ENCODE results near the gene NDUFS8. TPM values are rescaled to one million over a fixed set of nuclear protein-coding genes. Genes with fewer than 3 reads are reported as not detected.

Gene NDUFS8
- total RNA-seq, 4 donors from 2014 or later = 136 to 206 (median 159) TPM

- no peak for TF ChIP-seq POLR2A (IDR thresholded peaks at IDR 0.05)
- TF ChIP-seq CTCF (IDR thresholded peaks at IDR 0.05) = no peak
- no peak overlapping the region for H3K4me3 ChIP-seq (ENCODE audit: low read depth, poor library complexity, severe bottlenecking)
- intact Hi-C loops (cut with DNase I; ENCODE audit: low total_unique reads) = no loop called here
- WGBS, 2 donors = 83 to 86% methylated on average over 18 of the region's 18 CpGs
- DNase-seq (ENCODE audit: low spot score in 2 of 2) = no peak
These were observed 3.9 kb upstream of the NDUFS8 start for GRCh38 chr11:68026391-68027105.

GRCh38 chr11:68027667-68028066 lies 2.8 kb upstream of the NDUFS8 start:
- TF ChIP-seq CTCF (IDR thresholded peaks at IDR 0.05) = no peak
- TF ChIP-seq POLR2A (IDR thresholded peaks at IDR 0.05) = no peak
- intact Hi-C loops (cut with DNase I; ENCODE audit: low total_unique reads) = no loop called here
- WGBS, 2 donors = 88 to 93% methylated on average over 15 to 21 of the region's 21 CpGs
- no peak overlapping the region for H3K4me3 ChIP-seq (ENCODE audit: low read depth, poor library complexity, severe bottlenecking)
- DNase-seq (ENCODE audit: low spot score in 2 of 2) = no peak

GRCh38 chr11:68028802-68029545 lies 1.5 kb upstream of the NDUFS8 start:
- DNase-seq (ENCODE audit: low spot score in 2 of 2) = no peak
- TF ChIP-seq CTCF (IDR thresholded peaks at IDR 0.05) = no peak
- TF ChIP-seq POLR2A (IDR thresholded peaks at IDR 0.05) = no peak
- intact Hi-C loops (cut with DNase I; ENCODE audit: low total_unique reads) = no loop called here
- WGBS, 2 donors = 82 to 86% methylated on average over 12 of the region's 12 CpGs
- no peak overlapping the region for H3K4me3 ChIP-seq (ENCODE audit: low read depth, poor library complexity, severe bottlenecking)

- H3K4me3 ChIP-seq (ENCODE audit: low read depth, poor library complexity, severe bottlenecking) = peak overlapping the region; percentile 65
- 10 to 11% methylated on average over 10 of the region's 10 CpGs for WGBS, 2 donors
- DNase-seq (ENCODE audit: low spot score in 2 of 2) = no peak
- no peak for TF ChIP-seq CTCF (IDR thresholded peaks at IDR 0.05)
- TF ChIP-seq POLR2A (IDR thresholded peaks at IDR 0.05) = no peak
- intact Hi-C loops (cut with DNase I; ENCODE audit: low total_unique reads) = no loop called here
These were observed 623 bp downstream of the NDUFS8 start for GRCh38 chr11:68031144-68031464.

GRCh38 chr11:68032003-68032402 lies 1.5 kb downstream of the NDUFS8 start:
- intact Hi-C loops (cut with DNase I; ENCODE audit: low total_unique reads) = no loop called here

More at GRCh38 chr11:68032003-68032402, 1.5 kb downstream of the NDUFS8 start:
- no peak for DNase-seq (ENCODE audit: low spot score in 2 of 2)
- H3K4me3 ChIP-seq (ENCODE audit: low read depth, poor library complexity, severe bottlenecking) = no peak overlapping the region
- 72 to 85% methylated on average over 7 of the region's 9 CpGs for WGBS, 2 donors
- TF ChIP-seq POLR2A (IDR thresholded peaks at IDR 0.05) (no peak), CTCF (IDR thresholded peaks at IDR 0.05) (no peak)
